Measurements from ENCODE around the gene EMX1.
"Not testable (repeated sequence)": the region's sequence is repeated elsewhere in the genome, so short reads cannot be mapped to it uniquely, and the experiment has no call there.

The EMX1 gene

GRCh38 chr2:72901426-72901825 lies 15.9 kb upstream of the EMX1 start:
- no peak for DNase-seq

- DNase-seq, result not testable (repeated sequence)
These were observed 9.9 kb upstream of the EMX1 start for GRCh38 chr2:72907369-72907768.

GRCh38 chr2:72908741-72909140 lies 8.6 kb upstream of the EMX1 start:
- no peak for DNase-seq

- DNase-seq, result no peak
These were observed 6.1 kb upstream of the EMX1 start for GRCh38 chr2:72911256-72911655.

GRCh38 chr2:72913486-72914205 lies 3.7 kb upstream of the EMX1 start:
- DNase-seq, result no peak

- DNase-seq, result no peak
These were observed 3.1 kb upstream of the EMX1 start for GRCh38 chr2:72914206-72914559.

GRCh38 chr2:72914589-72915319 lies 2.6 kb upstream of the EMX1 start:
- no peak for DNase-seq

GRCh38 chr2:72915320-72915906 lies 1.9 kb upstream of the EMX1 start:
- no peak for DNase-seq

- DNase-seq, result peak in 1 of 4 experiments; percentile 27
These were observed 1.2 kb upstream of the EMX1 start for GRCh38 chr2:72915907-72916742.

GRCh38 chr2:72916743-72917137 lies 579 bp upstream of the EMX1 start:
- DNase-seq, result no peak

GRCh38 chr2:72917877-72918553 lies 696 bp downstream of the EMX1 start:
- no peak for DNase-seq

- no peak for DNase-seq
These were observed 2.3 kb downstream of the EMX1 start for GRCh38 chr2:72919414-72920317.

GRCh38 chr2:72920318-72921087 lies 3.2 kb downstream of the EMX1 start:
- DNase-seq, result no peak

- no peak for DNase-seq
These were observed 4.0 kb downstream of the EMX1 start for GRCh38 chr2:72921088-72921851.

- no peak for DNase-seq
These were observed 4.5 kb downstream of the EMX1 start for GRCh38 chr2:72921853-72922252.

GRCh38 chr2:72923833-72924352 lies 6.6 kb downstream of the EMX1 start:
- DNase-seq, result no peak

GRCh38 chr2:72924353-72925240 lies 7.3 kb downstream of the EMX1 start:
- DNase-seq, result no peak

GRCh38 chr2:72925328-72925943 lies 8.1 kb downstream of the EMX1 start:
- no peak for DNase-seq
